KBM-7 (cell line): Measurements from ENCODE around the gene MAMDC4.

Source experiments
- DNase-seq: peaks from one replicate; pipeline ENCODE4 v3.0.0-alpha.2; 2015
- in situ Hi-C: fragments of 300-500 bp; cut with MboI; formaldehyde crosslinking; loops from 2 replicates; pipeline ENCODE4 v1.14.3; 2020; ENCODE audit warnings: low sequenced_read_pairs, low pct_unique_long_range_greater_than_20kb, mixed read lengths

MAMDC4 gene

GRCh38 chr9:136903041-136903554 lies 51.0 kb downstream of the MAMDC4 start:
- in situ Hi-C loops = no loop called here
- no peak for DNase-seq

DNA sequence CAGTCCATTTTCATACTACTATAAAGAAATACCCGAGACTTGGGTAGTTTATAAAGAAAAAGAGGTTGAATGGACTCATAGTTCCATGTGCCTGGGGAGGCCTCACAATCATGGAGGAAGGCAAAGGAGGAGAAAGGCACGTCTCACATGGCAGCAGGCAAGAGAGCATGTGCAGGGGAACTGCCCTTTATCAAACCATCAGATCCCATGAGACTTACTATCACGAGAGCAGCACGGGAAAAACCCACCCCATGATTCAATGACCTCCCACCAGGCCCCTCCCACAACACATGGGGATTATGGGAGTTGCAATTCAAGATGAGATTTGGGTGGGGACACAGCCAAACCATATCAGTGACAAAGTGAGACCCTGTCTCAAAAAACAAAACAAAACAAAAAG lies 54.1 kb downstream of the MAMDC4 start:
- in situ Hi-C loops = no loop called here
- no peak for DNase-seq

- DNase-seq = no peak
- in situ Hi-C loops = no loop called here
These were observed 55.1 kb downstream of the MAMDC4 start for GRCh38 chr9:136907011-136907914.
